ENCODE measurements around the gene ACTL8.

DNA sequence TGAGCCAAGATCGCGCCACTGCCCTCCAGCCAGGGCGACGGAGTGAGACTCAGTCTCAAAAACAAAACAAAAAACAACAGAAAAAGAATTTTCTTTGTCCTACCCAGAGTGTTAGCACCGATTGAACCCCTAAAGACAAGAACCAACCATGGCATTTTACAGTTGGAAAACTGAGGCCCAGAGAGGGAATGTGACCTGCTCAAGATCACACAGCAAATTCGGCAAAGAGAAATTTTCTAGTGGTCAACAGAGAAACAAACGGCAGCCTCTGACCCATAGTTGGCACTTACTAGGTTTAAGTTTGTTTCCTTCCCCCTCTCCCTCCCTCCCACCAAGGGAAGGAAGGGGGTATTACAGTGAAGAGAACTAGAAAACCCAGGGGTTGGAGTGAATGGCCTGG is 20.5 kb upstream of the ACTL8 start:
- TF ChIP-seq, protein P1, sequence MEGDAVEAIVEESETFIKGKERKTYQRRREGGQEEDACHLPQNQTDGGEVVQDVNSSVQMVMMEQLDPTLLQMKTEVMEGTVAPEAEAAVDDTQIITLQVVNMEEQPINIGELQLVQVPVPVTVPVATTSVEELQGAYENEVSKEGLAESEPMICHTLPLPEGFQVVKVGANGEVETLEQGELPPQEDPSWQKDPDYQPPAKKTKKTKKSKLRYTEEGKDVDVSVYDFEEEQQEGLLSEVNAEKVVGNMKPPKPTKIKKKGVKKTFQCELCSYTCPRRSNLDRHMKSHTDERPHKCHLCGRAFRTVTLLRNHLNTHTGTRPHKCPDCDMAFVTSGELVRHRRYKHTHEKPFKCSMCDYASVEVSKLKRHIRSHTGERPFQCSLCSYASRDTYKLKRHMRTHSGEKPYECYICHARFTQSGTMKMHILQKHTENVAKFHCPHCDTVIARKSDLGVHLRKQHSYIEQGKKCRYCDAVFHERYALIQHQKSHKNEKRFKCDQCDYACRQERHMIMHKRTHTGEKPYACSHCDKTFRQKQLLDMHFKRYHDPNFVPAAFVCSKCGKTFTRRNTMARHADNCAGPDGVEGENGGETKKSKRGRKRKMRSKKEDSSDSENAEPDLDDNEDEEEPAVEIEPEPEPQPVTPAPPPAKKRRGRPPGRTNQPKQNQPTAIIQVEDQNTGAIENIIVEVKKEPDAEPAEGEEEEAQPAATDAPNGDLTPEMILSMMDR (IDR thresholded peaks at IDR 0.05), result no peak
- TF ChIP-seq POLR2A (IDR thresholded peaks at IDR 0.05), result no peak

All from heart left ventricle (tissue), 13 donors.